ENCODE data around the gene PTGES2.

The PTGES2 gene

DNA sequence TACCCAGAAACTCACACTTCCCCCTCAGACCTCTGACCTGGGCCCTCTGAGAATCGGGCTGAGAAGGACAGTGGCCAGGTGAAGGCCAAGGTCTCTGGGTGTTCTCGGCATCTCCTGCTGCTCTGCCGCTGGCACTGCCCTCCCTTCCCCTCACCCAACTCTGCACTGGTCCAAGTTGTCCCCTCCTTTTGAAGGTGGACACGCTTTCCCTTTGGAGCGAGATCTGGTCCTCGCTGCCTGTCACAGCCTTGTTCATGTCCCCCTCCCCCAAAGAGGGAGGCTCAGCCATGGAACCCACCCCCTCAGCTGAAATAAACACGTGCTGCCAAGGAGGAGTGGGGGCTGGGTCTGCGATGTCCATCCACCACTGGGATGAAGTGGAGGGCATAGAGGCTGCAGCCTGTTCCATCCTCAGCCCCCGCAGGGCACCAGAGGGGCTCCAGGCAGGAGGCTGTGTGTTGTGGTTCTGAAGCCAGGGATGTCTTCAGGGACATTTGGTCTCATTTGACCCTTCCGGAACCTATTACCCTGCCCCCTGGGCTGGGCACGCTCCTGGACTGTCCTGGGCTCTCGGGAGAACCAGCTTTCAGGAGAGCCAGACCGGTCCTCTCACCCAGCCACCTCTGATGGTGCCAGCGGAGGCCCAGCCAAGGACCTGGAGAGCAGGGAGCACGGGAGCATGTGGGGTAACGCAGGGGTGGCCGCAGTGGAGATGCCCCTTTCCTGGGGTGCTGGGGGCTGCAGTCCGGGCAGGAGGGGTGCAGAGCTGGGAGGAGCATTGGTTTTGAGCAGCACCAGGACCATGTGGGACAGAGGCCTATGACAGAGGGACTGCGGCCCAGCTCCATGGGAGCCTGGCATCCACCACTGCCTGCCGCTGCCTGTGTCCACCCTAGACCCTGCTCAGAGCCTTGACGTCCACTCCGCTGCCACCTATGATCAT lies 17.0 kb upstream of the PTGES2 start:
- no peak overlapping the region for H3K4me3 ChIP-seq (ENCODE audit: low read depth, low read length)
- in situ Hi-C loops (cut with HindIII; ENCODE audit: low sequenced_read_pairs): no loop called here
- TF ChIP-seq, protein P1, sequence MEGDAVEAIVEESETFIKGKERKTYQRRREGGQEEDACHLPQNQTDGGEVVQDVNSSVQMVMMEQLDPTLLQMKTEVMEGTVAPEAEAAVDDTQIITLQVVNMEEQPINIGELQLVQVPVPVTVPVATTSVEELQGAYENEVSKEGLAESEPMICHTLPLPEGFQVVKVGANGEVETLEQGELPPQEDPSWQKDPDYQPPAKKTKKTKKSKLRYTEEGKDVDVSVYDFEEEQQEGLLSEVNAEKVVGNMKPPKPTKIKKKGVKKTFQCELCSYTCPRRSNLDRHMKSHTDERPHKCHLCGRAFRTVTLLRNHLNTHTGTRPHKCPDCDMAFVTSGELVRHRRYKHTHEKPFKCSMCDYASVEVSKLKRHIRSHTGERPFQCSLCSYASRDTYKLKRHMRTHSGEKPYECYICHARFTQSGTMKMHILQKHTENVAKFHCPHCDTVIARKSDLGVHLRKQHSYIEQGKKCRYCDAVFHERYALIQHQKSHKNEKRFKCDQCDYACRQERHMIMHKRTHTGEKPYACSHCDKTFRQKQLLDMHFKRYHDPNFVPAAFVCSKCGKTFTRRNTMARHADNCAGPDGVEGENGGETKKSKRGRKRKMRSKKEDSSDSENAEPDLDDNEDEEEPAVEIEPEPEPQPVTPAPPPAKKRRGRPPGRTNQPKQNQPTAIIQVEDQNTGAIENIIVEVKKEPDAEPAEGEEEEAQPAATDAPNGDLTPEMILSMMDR (IDR thresholded peaks at IDR 0.05; ENCODE audit: low read depth, low read length): no peak
- no peak for DNase-seq (ENCODE audit: low read depth, low spot score)

DNA sequence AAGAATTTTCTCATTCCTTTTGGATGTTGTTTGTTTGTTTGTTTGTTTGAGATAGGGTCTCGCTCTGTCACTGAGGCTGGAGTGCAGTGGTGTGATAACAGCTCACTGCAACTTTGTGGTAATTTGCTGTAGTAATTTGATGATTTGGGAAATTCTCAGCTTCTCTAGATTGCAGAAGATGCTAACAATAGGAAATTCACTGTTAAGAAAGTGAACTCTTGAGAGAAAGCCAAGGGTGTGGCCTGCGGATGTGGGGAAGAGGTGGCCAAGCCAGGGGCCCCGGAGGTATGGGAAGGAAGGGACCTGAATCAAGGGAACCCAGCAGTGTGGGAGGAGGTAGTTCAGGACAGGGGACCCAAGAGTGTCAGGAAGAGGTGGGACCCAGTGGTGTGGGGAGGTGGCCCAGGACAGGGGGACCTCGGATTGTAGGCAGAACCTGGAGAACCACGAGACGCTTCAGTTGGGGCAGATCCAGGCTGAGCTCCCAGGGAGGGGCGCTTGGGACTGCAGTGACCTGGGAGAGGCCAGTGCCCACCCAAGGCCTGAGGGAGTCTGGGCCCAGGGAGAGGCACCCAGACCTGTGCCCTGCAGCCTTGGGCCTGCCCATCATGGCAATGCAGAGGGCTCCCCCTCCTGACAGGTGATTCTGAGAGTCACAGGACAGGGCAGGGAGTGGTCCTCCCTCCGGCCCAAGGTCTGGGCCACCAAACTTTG lies 16.2 kb upstream of the PTGES2 start:
- DNase-seq (ENCODE audit: low read depth, low spot score): no peak
- in situ Hi-C loops (cut with HindIII; ENCODE audit: low sequenced_read_pairs): no loop called here
- TF ChIP-seq, protein P1 (IDR thresholded peaks at IDR 0.05; ENCODE audit: low read depth, low read length): no peak
- H3K4me3 ChIP-seq (ENCODE audit: low read depth, low read length): no peak overlapping the region

GRCh38 chr9:128142596-128142995 lies 15.1 kb upstream of the PTGES2 start:
- in situ Hi-C loops (cut with HindIII; ENCODE audit: low sequenced_read_pairs): no loop called here
- H3K4me3 ChIP-seq (ENCODE audit: low read depth, low read length): no peak overlapping the region
- TF ChIP-seq, protein P1 (IDR thresholded peaks at IDR 0.05; ENCODE audit: low read depth, low read length): no peak
- DNase-seq (ENCODE audit: low read depth, low spot score): no peak

DNA sequence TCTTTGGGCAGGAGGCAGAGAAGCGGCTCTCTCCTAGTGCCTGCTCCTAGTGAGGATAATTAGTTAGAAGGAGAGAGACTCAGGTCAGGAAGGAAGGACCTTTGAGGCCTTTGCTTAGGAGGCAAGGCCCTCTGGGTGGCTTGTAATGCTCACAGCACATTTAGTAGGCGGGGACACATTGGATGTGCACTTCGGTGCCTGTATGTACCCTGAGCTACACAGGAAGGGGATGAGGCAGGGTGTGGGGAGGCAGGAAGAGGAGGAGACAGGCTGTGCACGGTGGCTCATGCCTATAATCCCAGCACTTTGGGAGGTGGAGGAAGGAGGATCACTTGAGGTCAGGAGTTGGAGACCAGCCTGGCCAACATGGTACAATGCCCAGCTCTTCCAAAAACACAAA lies 14.5 kb upstream of the PTGES2 start:
- DNase-seq (ENCODE audit: low read depth, low spot score): no peak
- H3K4me3 ChIP-seq (ENCODE audit: low read depth, low read length): no peak overlapping the region
- in situ Hi-C loops (cut with HindIII; ENCODE audit: low sequenced_read_pairs): no loop called here
- TF ChIP-seq, protein P1 (IDR thresholded peaks at IDR 0.05; ENCODE audit: low read depth, low read length): no peak

DNA sequence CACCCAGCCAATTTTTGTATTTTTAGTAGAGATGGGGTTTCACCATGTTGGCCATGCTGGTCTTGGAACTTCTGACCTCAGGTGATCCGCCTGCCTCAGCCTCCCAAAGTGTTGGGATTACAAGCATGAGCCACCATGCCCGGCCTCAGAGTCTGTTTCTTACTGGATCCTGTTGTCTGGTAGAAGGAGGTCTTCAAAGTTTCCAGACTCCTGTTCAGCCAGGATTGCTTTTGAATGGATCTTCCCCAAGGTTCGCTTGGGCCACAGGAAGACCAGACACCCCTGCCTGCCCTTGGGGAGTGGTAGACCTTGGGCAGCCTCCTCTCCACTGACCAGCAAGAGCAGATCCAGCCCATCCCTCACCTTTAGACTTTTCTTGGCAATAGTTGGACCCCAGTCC lies 14.1 kb upstream of the PTGES2 start:
- H3K4me3 ChIP-seq (ENCODE audit: low read depth, low read length): no peak overlapping the region
- no peak for DNase-seq (ENCODE audit: low read depth, low spot score)
- in situ Hi-C loops (cut with HindIII; ENCODE audit: low sequenced_read_pairs): no loop called here
- TF ChIP-seq, protein P1 (IDR thresholded peaks at IDR 0.05; ENCODE audit: low read depth, low read length): no peak

DNA sequence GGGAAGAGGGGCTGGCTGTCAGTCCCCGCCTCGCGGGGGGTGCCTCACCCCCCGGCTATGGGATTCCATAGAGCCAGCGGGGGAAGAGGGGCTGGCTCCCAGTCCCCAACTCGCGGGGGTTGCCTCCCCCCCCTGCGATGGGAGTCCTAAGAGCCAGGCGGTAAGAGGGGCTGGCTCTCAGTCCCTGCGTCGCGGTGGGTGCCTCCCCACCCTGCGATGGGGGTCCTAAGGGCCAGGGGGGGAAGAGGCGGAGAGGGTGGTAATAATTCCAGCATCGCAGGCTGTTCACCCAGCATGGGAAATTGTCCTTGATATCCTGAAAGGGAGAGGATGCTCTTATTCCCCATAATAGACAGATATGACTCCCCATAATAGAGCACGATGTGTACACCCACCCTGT lies 12.1 kb upstream of the PTGES2 start:
- no peak for DNase-seq (ENCODE audit: low read depth, low spot score)
- in situ Hi-C loops (cut with HindIII; ENCODE audit: low sequenced_read_pairs): no loop called here
- TF ChIP-seq, protein P1 (IDR thresholded peaks at IDR 0.05; ENCODE audit: low read depth, low read length): no peak
- no peak overlapping the region for H3K4me3 ChIP-seq (ENCODE audit: low read depth, low read length)

Data from astrocyte of the spinal cord (primary cell).